H9 (cell line): ENCODE data around the gene NRXN3. TPM values are rescaled to one million over a fixed set of nuclear protein-coding genes. Genes with fewer than 3 reads are reported as not detected.

ENCODE experiments used
- DNase-seq: peaks from one replicate; pipeline ENCODE4 v3.0.0-alpha.2; 2017
- H2AFZ ChIP-seq: one replicate; pipeline ENCODE4 v1.6.1; 2013; ENCODE audit warnings: mild to moderate bottlenecking, low read length, control low read depth, moderate library complexity
- H2AK5ac ChIP-seq: 2 replicates; pipeline ENCODE4 v1.6.1; 2013; ENCODE audit warnings: low read length, control low read depth, mixed read lengths; ENCODE audit not compliant: insufficient read length
- H2BK120ac ChIP-seq: one replicate; pipeline ENCODE4 v1.6.1; 2013; ENCODE audit warnings: low read depth, mild to moderate bottlenecking, low read length, control low read depth, inconsistent platforms; ENCODE audit not compliant: poor library complexity, severe bottlenecking
- H2BK12ac ChIP-seq: 2 replicates; pipeline ENCODE4 v1.6.1; 2013; ENCODE audit warnings: low read length, control low read depth, mixed read lengths, low read depth; ENCODE audit not compliant: insufficient read length
- H2BK15ac ChIP-seq: 2 replicates; pipeline ENCODE4 v1.6.1; 2013; ENCODE audit warnings: low read depth, low read length, control low read depth
- H2BK20ac ChIP-seq: one replicate; pipeline ENCODE4 v1.6.1; 2013; ENCODE audit warnings: low read depth, mild to moderate bottlenecking, low read length, control low read depth, inconsistent platforms; ENCODE audit not compliant: poor library complexity, severe bottlenecking
- H2BK5ac ChIP-seq: 2 replicates; pipeline ENCODE4 v1.6.1; 2013; ENCODE audit warnings: low read length, control low read depth, mixed read lengths; ENCODE audit not compliant: insufficient read length
- H3K14ac ChIP-seq: 2 replicates; pipeline ENCODE4 v1.6.1; 2013; ENCODE audit warnings: low read length, control low read depth; ENCODE audit not compliant: insufficient read depth
- H3K18ac ChIP-seq: 2 replicates; pipeline ENCODE4 v1.6.1; 2013; ENCODE audit warnings: low read depth, mild to moderate bottlenecking, mixed read lengths, low read length, control low read depth; ENCODE audit not compliant: insufficient read length
- H3K23ac ChIP-seq: 2 replicates; pipeline ENCODE4 v1.6.1; 2013; ENCODE audit warnings: low read length, control low read depth, mixed read lengths, low read depth; ENCODE audit not compliant: insufficient read length
- H3K23me2 ChIP-seq: 2 replicates; pipeline ENCODE4 v1.6.1; 2013; ENCODE audit warnings: low read depth, mild to moderate bottlenecking, mixed read lengths, low read length, control low read depth; ENCODE audit not compliant: insufficient read length, poor library complexity, severe bottlenecking
- H3K27ac ChIP-seq: 2 replicates; pipeline ENCODE4 v1.5.1; 2013; ENCODE audit warnings: low read length, control low read depth, mixed read lengths, low read depth; ENCODE audit not compliant: insufficient read length
- H3K27me3 ChIP-seq: 2 replicates; pipeline ENCODE4 v1.6.1; 2013; ENCODE audit warnings: low read length, control low read depth, inconsistent platforms; ENCODE audit not compliant: insufficient read depth
- H3K4ac ChIP-seq: 2 replicates; pipeline ENCODE4 v1.6.1; 2013; ENCODE audit warnings: low read depth, mild to moderate bottlenecking, control low read depth, inconsistent platforms, low read length, moderate library complexity
- H3K4me1 ChIP-seq: 2 replicates; pipeline ENCODE4 v1.6.1; 2013; ENCODE audit warnings: low read length, control low read depth, inconsistent platforms; ENCODE audit not compliant: insufficient read depth
- H3K4me2 ChIP-seq: 2 replicates; pipeline ENCODE4 v1.6.1; 2013; ENCODE audit warnings: low read length, control low read depth, mixed read lengths; ENCODE audit not compliant: insufficient read length, insufficient read depth
- H3K56ac ChIP-seq: 2 replicates; pipeline ENCODE4 v1.6.1; 2013; ENCODE audit warnings: low read depth, mild to moderate bottlenecking, mixed read lengths, low read length, control low read depth; ENCODE audit not compliant: insufficient read length
- H3K79me1 ChIP-seq: 2 replicates; pipeline ENCODE4 v1.6.1; 2013; ENCODE audit warnings: low read depth, mild to moderate bottlenecking, moderate library complexity, low read length, control low read depth, inconsistent platforms; ENCODE audit not compliant: insufficient read depth, poor library complexity, severe bottlenecking
- H3K79me2 ChIP-seq: 2 replicates; pipeline ENCODE4 v1.6.1; 2013; ENCODE audit warnings: low read length, control low read depth, inconsistent platforms; ENCODE audit not compliant: insufficient read depth
- H3K9ac ChIP-seq: 2 replicates; pipeline ENCODE4 v1.6.1; 2013; ENCODE audit warnings: low read length, control low read depth, mixed read lengths; ENCODE audit not compliant: insufficient read length; ENCODE audit errors: extremely low read depth
- H3K9me3 ChIP-seq: one replicate; pipeline ENCODE4 v1.6.1; 2013; ENCODE audit warnings: low read depth, low read length, inconsistent platforms; ENCODE audit not compliant: control insufficient read depth
- H3T11ph ChIP-seq: one replicate; pipeline ENCODE4 v1.6.1; 2013; ENCODE audit warnings: mild to moderate bottlenecking, low read length, control low read depth, inconsistent platforms
- H4K20me1 ChIP-seq: one replicate; pipeline ENCODE4 v1.6.1; 2013; ENCODE audit not compliant: control insufficient read depth, insufficient read length, insufficient read depth
- H4K5ac ChIP-seq: 2 replicates; pipeline ENCODE4 v1.6.1; 2013; ENCODE audit warnings: low read depth, mild to moderate bottlenecking, mixed read lengths, low read length, control low read depth; ENCODE audit not compliant: insufficient read length
- H4K8ac ChIP-seq: replicated peaks from 2 replicates; pipeline ENCODE4 v1.6.1; 2013; ENCODE audit warnings: low read length, control low read depth, mixed read lengths, low read depth; ENCODE audit not compliant: insufficient read length
- H4K91ac ChIP-seq: 2 replicates; pipeline ENCODE4 v1.6.1; 2013; ENCODE audit warnings: low read depth, mild to moderate bottlenecking, moderate library complexity, mixed read lengths, low read length, control low read depth; ENCODE audit not compliant: insufficient read length
- H3K27ac Mint-ChIP-seq, 3 experiments: 2 replicates in 2 of 3; 3 replicates in 1 of 3; pipeline ENCODE4 v1.8.0; 2020 to 2021; ENCODE audit warnings: mixed read lengths in 3 of 3, mild to moderate bottlenecking in 1 of 3, moderate library complexity in 1 of 3
- H3K27me3 Mint-ChIP-seq: 2 replicates; pipeline ENCODE4 v1.8.0; 2021; ENCODE audit warnings: low read depth, mild to moderate bottlenecking, moderate library complexity, mixed read lengths
- H3K36me3 Mint-ChIP-seq, 3 experiments: 2 replicates in 2 of 3; 3 replicates in 1 of 3; pipeline ENCODE4 v1.8.0; 2020 to 2021; ENCODE audit warnings: low read depth in 3 of 3, mixed read lengths in 3 of 3; ENCODE audit not compliant: insufficient read depth in 1 of 3
- H3K4me1 Mint-ChIP-seq, 2 experiments: 2 replicates each; pipeline ENCODE4 v1.8.0; 2020; ENCODE audit warnings: mixed read lengths in 2 of 2
- H3K4me3 Mint-ChIP-seq, 2 experiments: 2 replicates in 1 of 2; 3 replicates in 1 of 2; pipeline ENCODE4 v1.8.0; 2020 to 2021; ENCODE audit warnings: mild to moderate bottlenecking in 2 of 2, mixed read lengths in 2 of 2, moderate library complexity in 1 of 2
- H3K9me3 Mint-ChIP-seq, 2 experiments: 2 replicates in 1 of 2; 3 replicates in 1 of 2; pipeline ENCODE4 v1.8.0; 2020; ENCODE audit warnings: mild to moderate bottlenecking in 2 of 2, mixed read lengths in 2 of 2, moderate library complexity in 1 of 2
- WGBS: extraction: QIAGEN DNeasy Blood & Tissue Kit; methylation state at CpG from one replicate; pipeline ENCODE4 v1.1.7; 2013; ENCODE audit warnings: missing lambda C conversion rate, low lambda C conversion rate, mixed read lengths; ENCODE audit not compliant: insufficient read length; ENCODE audit errors: extremely low coverage; 5-methylcytosine and 5-hydroxymethylcytosine counted together
- total RNA-seq: library from RNA; stranded (reverse); gene quantifications from 2 replicates; pipeline ENCODE4 v1.2.1, GENCODE V29; 2021
- TF ChIP-seq, protein P1 (sequence below): fragments of 200-600 bp; sonication (generic); conservative IDR thresholded peaks from 3 replicates; pipeline ENCODE4 v1.8.0; 2021; ENCODE audit warnings: antibody characterized with exemption, mild to moderate bottlenecking

The NRXN3 gene
- total RNA-seq, 1 experiment from 2014 or later, result 1.8 TPM

DNA sequence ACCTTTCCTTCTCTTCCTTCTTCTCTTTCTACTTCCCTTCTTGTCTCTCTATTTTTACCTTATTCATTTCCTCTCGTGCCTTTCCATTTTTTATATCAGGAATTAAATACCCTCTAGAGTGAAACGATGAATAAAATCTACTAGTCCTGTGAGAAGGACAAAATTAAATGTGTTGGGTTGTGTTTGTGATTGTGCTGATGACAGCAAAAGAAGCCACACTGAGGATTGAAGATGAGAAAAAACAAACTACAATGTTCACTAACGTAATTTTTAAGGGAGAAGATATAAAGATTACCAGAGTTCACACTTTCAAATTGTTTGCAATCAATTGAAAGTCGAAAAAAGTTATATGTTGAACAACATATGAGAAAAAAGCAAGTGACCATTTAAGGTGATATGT lies 1029.0 kb downstream of the NRXN3 start:
- Histone ChIP-seq H2BK20ac (no peak overlapping the region), H2BK12ac (no peak overlapping the region), H4K8ac (no peak overlapping the region), H2BK15ac (no peak overlapping the region), H2BK5ac (no peak overlapping the region), H3K23ac (no peak overlapping the region), H2AK5ac (no peak overlapping the region), H3K56ac (no peak overlapping the region), H2AFZ (no peak overlapping the region), H2BK120ac (no peak overlapping the region), H3T11ph (no peak overlapping the region), H3K14ac (no peak overlapping the region), H4K5ac (no peak overlapping the region), H3K79me2 (no peaks in the 10 kb centered on the region), H3K79me1 (no peaks in the 10 kb centered on the region), H3K23me2 (no peaks in the 10 kb centered on the region), H3K9ac (no peak overlapping the region), H3K9me3 (no peaks in the 10 kb centered on the region), H3K4me2 (no peak overlapping the region), H3K27ac (no peak overlapping the region), H3K27me3 (no peaks in the 10 kb centered on the region), H3K4me1 (no peaks in the 10 kb centered on the region; the same call in 1 of the 2 replicates), H4K20me1 (no peaks in the 10 kb centered on the region), H3K4ac (no peak overlapping the region), H4K91ac (no peak overlapping the region), H3K18ac (no peak overlapping the region)
- Mint-ChIP-seq H3K27me3 (no peaks in the 10 kb centered on the region), H3K4me3 (no peak overlapping the region), H3K36me3 (no peaks in the 10 kb centered on the region), H3K27ac (no peak overlapping the region), H3K4me1 (peaks cover 0 to 3% of the 10 kb centered on the region in 2 experiments; a peak in 1 of 4 replicates), H3K9me3 (no peaks in the 10 kb centered on the region)
- WGBS, result 100% methylated on average over 1 of the region's 4 CpGs
- no peak for DNase-seq
- TF ChIP-seq, protein P1, sequence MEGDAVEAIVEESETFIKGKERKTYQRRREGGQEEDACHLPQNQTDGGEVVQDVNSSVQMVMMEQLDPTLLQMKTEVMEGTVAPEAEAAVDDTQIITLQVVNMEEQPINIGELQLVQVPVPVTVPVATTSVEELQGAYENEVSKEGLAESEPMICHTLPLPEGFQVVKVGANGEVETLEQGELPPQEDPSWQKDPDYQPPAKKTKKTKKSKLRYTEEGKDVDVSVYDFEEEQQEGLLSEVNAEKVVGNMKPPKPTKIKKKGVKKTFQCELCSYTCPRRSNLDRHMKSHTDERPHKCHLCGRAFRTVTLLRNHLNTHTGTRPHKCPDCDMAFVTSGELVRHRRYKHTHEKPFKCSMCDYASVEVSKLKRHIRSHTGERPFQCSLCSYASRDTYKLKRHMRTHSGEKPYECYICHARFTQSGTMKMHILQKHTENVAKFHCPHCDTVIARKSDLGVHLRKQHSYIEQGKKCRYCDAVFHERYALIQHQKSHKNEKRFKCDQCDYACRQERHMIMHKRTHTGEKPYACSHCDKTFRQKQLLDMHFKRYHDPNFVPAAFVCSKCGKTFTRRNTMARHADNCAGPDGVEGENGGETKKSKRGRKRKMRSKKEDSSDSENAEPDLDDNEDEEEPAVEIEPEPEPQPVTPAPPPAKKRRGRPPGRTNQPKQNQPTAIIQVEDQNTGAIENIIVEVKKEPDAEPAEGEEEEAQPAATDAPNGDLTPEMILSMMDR, result no peak
